Measurements from ENCODE around the gene SLC24A3. TPM values are rescaled to one million over a fixed set of nuclear protein-coding genes. Genes with fewer than 3 reads are reported as not detected.

SLC24A3 gene
- total RNA-seq, 1 donor from 2014 or later, result 0.11 TPM

DNA sequence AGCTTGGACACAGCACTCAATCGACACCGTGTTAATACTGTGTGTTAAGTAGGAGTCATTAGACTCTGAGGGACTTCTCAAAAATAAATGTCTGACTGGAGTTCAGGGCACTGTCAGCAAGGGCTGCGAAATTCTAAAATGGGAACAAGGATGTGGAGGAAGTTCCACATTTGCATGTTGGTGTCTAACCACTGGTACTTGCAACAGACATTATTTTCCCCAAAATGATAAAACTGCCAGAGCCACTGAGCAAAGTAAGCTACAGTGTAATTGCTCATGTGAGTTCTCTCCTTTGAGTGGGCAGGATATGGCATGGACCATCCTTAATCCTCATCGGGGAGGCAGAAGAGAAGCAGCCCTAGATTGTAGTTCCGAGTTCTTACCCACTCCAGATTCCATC lies 215.9 kb downstream of the SLC24A3 start:
- no peaks in the 10 kb centered on the region for H3K9me3 Mint-ChIP-seq (ENCODE audit: unreplicated experiment)
- no peak overlapping the region for H3K4me3 Mint-ChIP-seq (ENCODE audit: unreplicated experiment)
- H3K27ac Mint-ChIP-seq (ENCODE audit: unreplicated experiment), result no peak overlapping the region
- no peak for DNase-seq (ENCODE audit: extremely low spot score, unreplicated experiment)
- H3K27me3 Mint-ChIP-seq (ENCODE audit: unreplicated experiment), result no peaks in the 10 kb centered on the region
- TF ChIP-seq, protein P1, sequence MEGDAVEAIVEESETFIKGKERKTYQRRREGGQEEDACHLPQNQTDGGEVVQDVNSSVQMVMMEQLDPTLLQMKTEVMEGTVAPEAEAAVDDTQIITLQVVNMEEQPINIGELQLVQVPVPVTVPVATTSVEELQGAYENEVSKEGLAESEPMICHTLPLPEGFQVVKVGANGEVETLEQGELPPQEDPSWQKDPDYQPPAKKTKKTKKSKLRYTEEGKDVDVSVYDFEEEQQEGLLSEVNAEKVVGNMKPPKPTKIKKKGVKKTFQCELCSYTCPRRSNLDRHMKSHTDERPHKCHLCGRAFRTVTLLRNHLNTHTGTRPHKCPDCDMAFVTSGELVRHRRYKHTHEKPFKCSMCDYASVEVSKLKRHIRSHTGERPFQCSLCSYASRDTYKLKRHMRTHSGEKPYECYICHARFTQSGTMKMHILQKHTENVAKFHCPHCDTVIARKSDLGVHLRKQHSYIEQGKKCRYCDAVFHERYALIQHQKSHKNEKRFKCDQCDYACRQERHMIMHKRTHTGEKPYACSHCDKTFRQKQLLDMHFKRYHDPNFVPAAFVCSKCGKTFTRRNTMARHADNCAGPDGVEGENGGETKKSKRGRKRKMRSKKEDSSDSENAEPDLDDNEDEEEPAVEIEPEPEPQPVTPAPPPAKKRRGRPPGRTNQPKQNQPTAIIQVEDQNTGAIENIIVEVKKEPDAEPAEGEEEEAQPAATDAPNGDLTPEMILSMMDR (IDR thresholded peaks at IDR 0.05), result no peak
- H3K36me3 Mint-ChIP-seq (ENCODE audit: unreplicated experiment), result no peaks in the 10 kb centered on the region
- H3K4me1 Mint-ChIP-seq (ENCODE audit: unreplicated experiment), result no peaks in the 10 kb centered on the region

DNA sequence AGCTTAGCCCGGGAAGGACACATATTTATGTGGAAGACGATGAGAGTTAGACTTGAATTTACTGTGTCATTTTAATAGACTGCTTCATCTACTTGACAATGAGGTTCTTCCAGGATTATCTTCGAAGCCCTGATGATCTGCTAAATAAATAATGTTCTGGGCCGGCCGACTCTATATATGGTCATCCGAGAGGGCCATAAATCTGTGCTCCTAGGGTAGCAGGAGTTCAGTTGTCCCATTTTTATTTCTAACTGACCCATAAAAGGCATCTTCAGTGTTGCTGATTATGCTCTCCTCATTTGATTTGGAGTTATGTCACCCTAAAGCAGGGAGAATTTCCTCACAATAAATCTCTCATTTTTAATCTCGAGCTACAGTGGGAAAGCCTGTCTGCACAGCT lies 217.1 kb downstream of the SLC24A3 start:
- Mint-ChIP-seq H3K9me3 (ENCODE audit: unreplicated experiment) (no peaks in the 10 kb centered on the region), H3K4me3 (ENCODE audit: unreplicated experiment) (no peak overlapping the region), H3K27me3 (ENCODE audit: unreplicated experiment) (no peaks in the 10 kb centered on the region), H3K27ac (ENCODE audit: unreplicated experiment) (no peak overlapping the region), H3K36me3 (ENCODE audit: unreplicated experiment) (no peaks in the 10 kb centered on the region), H3K4me1 (ENCODE audit: unreplicated experiment) (no peaks in the 10 kb centered on the region)
- TF ChIP-seq, protein P1 (IDR thresholded peaks at IDR 0.05), result no peak
- no peak for DNase-seq (ENCODE audit: extremely low spot score, unreplicated experiment)

DNA sequence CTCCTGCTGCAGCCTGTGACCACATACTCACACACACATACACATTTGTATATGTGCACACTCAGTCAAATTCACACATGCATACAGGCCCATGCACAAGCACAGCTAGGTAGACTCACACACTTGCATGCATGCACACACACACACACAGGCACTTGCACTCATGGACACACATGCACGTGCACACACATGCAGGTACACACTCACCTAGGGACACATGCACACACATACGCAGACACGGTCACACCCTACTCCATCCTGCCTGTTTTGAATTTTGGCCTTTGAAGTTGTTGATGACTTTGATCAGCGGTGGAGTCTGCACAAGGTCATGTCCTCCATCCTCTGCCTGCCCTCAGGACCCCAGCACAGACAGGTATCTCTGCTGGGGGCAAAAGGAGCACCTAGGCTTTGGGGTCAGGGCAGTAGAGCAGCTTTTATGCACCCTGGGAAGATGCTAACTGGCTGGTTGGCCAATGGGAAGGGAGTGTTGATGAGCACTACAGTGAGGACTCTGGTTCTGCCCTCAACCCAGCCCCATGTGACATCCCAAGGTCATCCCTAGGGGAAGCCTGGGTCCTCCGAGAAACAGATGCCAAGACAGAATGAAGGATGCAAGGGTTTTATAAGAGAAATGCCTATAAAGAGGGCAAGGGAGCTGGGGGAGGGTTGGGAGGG lies 218.3 kb downstream of the SLC24A3 start:
- no peak for DNase-seq (ENCODE audit: extremely low spot score, unreplicated experiment)
- Mint-ChIP-seq H3K4me1 (ENCODE audit: unreplicated experiment) (no peaks in the 10 kb centered on the region), H3K4me3 (ENCODE audit: unreplicated experiment) (no peak overlapping the region), H3K27me3 (ENCODE audit: unreplicated experiment) (no peaks in the 10 kb centered on the region), H3K9me3 (ENCODE audit: unreplicated experiment) (no peaks in the 10 kb centered on the region), H3K36me3 (ENCODE audit: unreplicated experiment) (no peaks in the 10 kb centered on the region), H3K27ac (ENCODE audit: unreplicated experiment) (no peak overlapping the region)
- TF ChIP-seq, protein P1 (IDR thresholded peaks at IDR 0.05), result no peak

DNA sequence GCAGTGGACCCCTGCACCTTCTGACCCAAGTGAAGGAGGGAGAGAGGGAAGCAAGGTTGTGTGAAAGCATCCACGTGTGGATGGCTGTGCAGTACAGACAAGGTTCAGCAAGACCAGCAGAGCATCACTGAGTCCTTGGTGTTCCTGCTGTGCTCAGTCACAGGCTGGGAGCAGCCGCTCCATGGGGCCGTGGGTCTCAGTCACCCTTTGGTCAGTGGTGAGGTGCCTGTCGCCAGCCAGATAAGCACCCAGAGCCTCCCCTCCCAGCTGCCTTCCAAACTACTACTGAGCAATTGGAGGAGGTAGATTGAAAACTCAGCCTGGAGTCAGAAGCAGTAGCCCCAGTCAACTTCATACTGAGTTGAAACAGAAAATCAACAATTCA lies 218.9 kb downstream of the SLC24A3 start:
- TF ChIP-seq, protein P1 (IDR thresholded peaks at IDR 0.05), result no peak
- Mint-ChIP-seq H3K27me3 (ENCODE audit: unreplicated experiment) (no peaks in the 10 kb centered on the region), H3K4me1 (ENCODE audit: unreplicated experiment) (no peaks in the 10 kb centered on the region), H3K27ac (ENCODE audit: unreplicated experiment) (no peak overlapping the region), H3K4me3 (ENCODE audit: unreplicated experiment) (no peak overlapping the region), H3K9me3 (ENCODE audit: unreplicated experiment) (no peaks in the 10 kb centered on the region), H3K36me3 (ENCODE audit: unreplicated experiment) (no peaks in the 10 kb centered on the region)
- no peak for DNase-seq (ENCODE audit: extremely low spot score, unreplicated experiment)

DNA sequence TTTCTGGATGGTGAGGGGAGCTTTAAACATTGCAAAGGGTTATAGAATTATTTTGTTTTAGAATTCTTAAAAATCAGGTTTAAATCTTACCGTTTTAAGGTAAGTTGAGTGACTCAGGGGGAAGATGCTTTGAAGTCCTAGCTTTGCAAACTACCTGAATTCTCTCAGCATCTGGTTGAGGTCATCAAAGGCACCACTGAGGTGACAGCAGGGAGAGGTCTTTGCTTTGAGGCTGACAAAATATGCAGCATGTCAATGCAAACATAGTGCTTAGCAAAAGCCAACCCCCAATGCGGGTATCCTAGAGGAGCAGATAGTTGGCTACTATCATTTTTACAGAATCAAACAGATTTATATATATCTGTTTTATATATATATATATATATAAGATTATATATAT lies 219.5 kb downstream of the SLC24A3 start:
- H3K9me3 Mint-ChIP-seq (ENCODE audit: unreplicated experiment), result no peaks in the 10 kb centered on the region
- TF ChIP-seq, protein P1 (IDR thresholded peaks at IDR 0.05), result no peak
- no peaks in the 10 kb centered on the region for H3K4me1 Mint-ChIP-seq (ENCODE audit: unreplicated experiment)
- no peak overlapping the region for H3K27ac Mint-ChIP-seq (ENCODE audit: unreplicated experiment)
- no peak for DNase-seq (ENCODE audit: extremely low spot score, unreplicated experiment)
- H3K27me3 Mint-ChIP-seq (ENCODE audit: unreplicated experiment), result no peaks in the 10 kb centered on the region
- no peak overlapping the region for H3K4me3 Mint-ChIP-seq (ENCODE audit: unreplicated experiment)
- H3K36me3 Mint-ChIP-seq (ENCODE audit: unreplicated experiment), result no peaks in the 10 kb centered on the region
